Measurements from ENCODE around the gene SETD1B. TPM values are rescaled to one million over a fixed set of nuclear protein-coding genes. Genes with fewer than 3 reads are reported as not detected.
"Not testable (repeated sequence)": the region's sequence is repeated elsewhere in the genome, so short reads cannot be mapped to it uniquely, and the experiment has no call there.

Gene SETD1B
- total RNA-seq (10 to 100 TPM in 3 of 4 donors, 1 to 10 TPM in 1; 9.6 to 14.9 (median 13.0) TPM), polyA plus RNA-seq (7.6 TPM)
- long read RNA-seq, donor 1, partial matches to known transcripts = 6 of 16 reads
- long read RNA-seq, donor 1, other reads (novel, unspliced or antisense) = 10 of 16 reads
- long read RNA-seq, donor 2, partial matches to known transcripts = 3 of 5 reads
- long read RNA-seq, donor 2, other reads (novel, unspliced or antisense) = 2 of 5 reads
- long read RNA-seq, donor 3, partial matches to known transcripts = 1 of 9 reads
- long read RNA-seq, donor 3, other reads (novel, unspliced or antisense) = 8 of 9 reads
- long read RNA-seq, donor 4, partial matches to known transcripts = 0 of 2 reads
- long read RNA-seq, donor 4, other reads (novel, unspliced or antisense) = 2 of 2 reads

- peak; percentile 23 to 36 for ATAC-seq
- intact Hi-C loops (cut with DNase I) = no loop called here
- H3K9me3 ChIP-seq (ENCODE audit: control insufficient read depth, low read length) = no peaks in the 10 kb centered on the region
- under 1% methylated on average over 72 of the region's 74 CpGs for WGBS
- H3K4me1 ChIP-seq (ENCODE audit: control insufficient read depth, insufficient read depth, low read length) = peaks cover 7% of the 10 kb centered on the region
- H3K4me3 ChIP-seq (ENCODE audit: low read length) = peak within 1 kb of the TSS; percentile 97
- peak within 1 kb of the TSS; percentile 99 for H3K27ac ChIP-seq (ENCODE audit: low read length)
- no peaks in the 10 kb centered on the region for H3K27me3 ChIP-seq (ENCODE audit: control insufficient read depth, insufficient read depth)
- DNase-seq = peak; percentile 73 to 86 (median 83)
Measured at GRCh38 chr12:121803861-121804416, at the start of gene SETD1B. Gene SETD1B (plus strand): TSS chr12:121804009. CDS start chr12:121804738, 729 bp downstream.

GRCh38 chr12:121754836-121755235 lies 49.0 kb upstream of the SETD1B start:
- H3K4me1 ChIP-seq (ENCODE audit: control insufficient read depth, insufficient read depth, low read length) = no peaks in the 10 kb centered on the region
- H3K4me3 ChIP-seq (ENCODE audit: low read length) = no peak overlapping the region
- intact Hi-C loops (cut with DNase I) = no loop called here
- no peaks in the 10 kb centered on the region for H3K27me3 ChIP-seq (ENCODE audit: control insufficient read depth, insufficient read depth)
- H3K9me3 ChIP-seq (ENCODE audit: control insufficient read depth, low read length) = no peaks in the 10 kb centered on the region
- DNase-seq = no peak
- no peak for ATAC-seq
- no peak overlapping the region for H3K27ac ChIP-seq (ENCODE audit: low read length)
- 95% methylated on average over 11 of the region's 11 CpGs for WGBS

DNA sequence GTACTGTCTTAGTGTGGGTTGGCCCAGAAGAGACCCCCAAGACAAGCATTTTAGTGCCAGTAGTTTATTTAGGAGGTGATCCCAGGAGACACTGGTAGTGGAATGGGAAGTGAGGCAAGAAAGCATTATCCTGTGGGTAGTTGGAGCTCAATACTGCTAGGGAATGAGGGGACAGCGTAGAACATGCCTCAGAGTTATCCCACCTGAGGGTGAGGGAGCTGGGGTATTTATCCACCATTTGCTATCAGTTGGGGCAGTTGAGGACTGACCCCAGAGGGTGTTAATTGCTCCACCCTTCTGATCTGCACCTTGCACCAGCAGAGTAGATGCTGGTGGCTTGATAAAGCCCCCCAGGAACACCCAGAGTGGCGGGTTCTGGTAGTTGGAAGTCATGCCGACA lies 48.2 kb upstream of the SETD1B start:
- no peak for ATAC-seq
- no peak overlapping the region for H3K27ac ChIP-seq (ENCODE audit: low read length)
- H3K9me3 ChIP-seq (ENCODE audit: control insufficient read depth, low read length) = no peaks in the 10 kb centered on the region
- no peaks in the 10 kb centered on the region for H3K27me3 ChIP-seq (ENCODE audit: control insufficient read depth, insufficient read depth)
- intact Hi-C loops (cut with DNase I) = no loop called here
- DNase-seq = no peak
- no peaks in the 10 kb centered on the region for H3K4me1 ChIP-seq (ENCODE audit: control insufficient read depth, insufficient read depth, low read length)
- H3K4me3 ChIP-seq (ENCODE audit: low read length) = no peak overlapping the region
- 94% methylated on average over 3 of the region's 3 CpGs for WGBS

GRCh38 chr12:121758536-121758935 lies 45.3 kb upstream of the SETD1B start:
- H3K27ac ChIP-seq (ENCODE audit: low read length); H3K27me3 ChIP-seq (ENCODE audit: control insufficient read depth, insufficient read depth); DNase-seq; intact Hi-C loops (cut with DNase I); H3K4me1 ChIP-seq (ENCODE audit: control insufficient read depth, insufficient read depth, low read length); H3K4me3 ChIP-seq (ENCODE audit: low read length); H3K9me3 ChIP-seq (ENCODE audit: control insufficient read depth, low read length); ATAC-seq: not testable (repeated sequence)
- 94% methylated on average over 22 of the region's 22 CpGs for WGBS

DNA sequence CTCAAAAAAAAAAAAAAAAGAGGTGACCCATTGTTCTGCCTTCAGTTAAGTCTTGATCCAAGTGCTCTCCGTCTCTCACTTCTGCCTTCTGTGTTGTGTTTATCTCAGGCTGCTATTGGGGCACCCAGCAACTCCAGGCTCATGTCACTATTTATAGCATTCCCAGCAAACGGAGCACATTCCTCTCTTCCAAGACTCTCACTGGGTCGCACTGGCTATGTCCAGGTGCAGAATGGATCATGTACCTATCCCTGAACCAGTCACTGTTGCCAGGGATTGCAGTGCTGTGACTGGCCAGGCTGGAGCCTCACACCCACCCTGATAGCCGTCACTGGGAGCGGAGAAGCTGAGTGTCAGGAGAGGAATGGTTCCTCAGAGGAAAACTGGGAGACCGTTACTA lies 41.5 kb upstream of the SETD1B start:
- intact Hi-C loops (cut with DNase I) = no loop called here
- H3K4me3 ChIP-seq (ENCODE audit: low read length) = no peak overlapping the region
- no peaks in the 10 kb centered on the region for H3K27me3 ChIP-seq (ENCODE audit: control insufficient read depth, insufficient read depth)
- H3K4me1 ChIP-seq (ENCODE audit: control insufficient read depth, insufficient read depth, low read length) = no peaks in the 10 kb centered on the region
- DNase-seq = peak in 1 of 3 donors; percentile 18
- no peaks in the 10 kb centered on the region for H3K9me3 ChIP-seq (ENCODE audit: control insufficient read depth, low read length)
- no peak overlapping the region for H3K27ac ChIP-seq (ENCODE audit: low read length)
- ATAC-seq = peak; percentile 63 to 71
- WGBS = 52% methylated on average over 6 of the region's 6 CpGs

- Histone ChIP-seq H3K27ac (ENCODE audit: low read length) (no peak overlapping the region), H3K4me1 (ENCODE audit: control insufficient read depth, insufficient read depth, low read length) (peaks cover 7% of the 10 kb centered on the region), H3K9me3 (ENCODE audit: control insufficient read depth, low read length) (no peaks in the 10 kb centered on the region), H3K4me3 (ENCODE audit: low read length) (no peak overlapping the region), H3K27me3 (ENCODE audit: control insufficient read depth, insufficient read depth) (no peaks in the 10 kb centered on the region)
- intact Hi-C loops (cut with DNase I) = no loop called here
- WGBS = 94% methylated on average over 3 of the region's 3 CpGs
- no peak for DNase-seq
- no peak for ATAC-seq
Measured at GRCh38 chr12:121764808-121765207, 39.0 kb upstream of the SETD1B start.

DNA sequence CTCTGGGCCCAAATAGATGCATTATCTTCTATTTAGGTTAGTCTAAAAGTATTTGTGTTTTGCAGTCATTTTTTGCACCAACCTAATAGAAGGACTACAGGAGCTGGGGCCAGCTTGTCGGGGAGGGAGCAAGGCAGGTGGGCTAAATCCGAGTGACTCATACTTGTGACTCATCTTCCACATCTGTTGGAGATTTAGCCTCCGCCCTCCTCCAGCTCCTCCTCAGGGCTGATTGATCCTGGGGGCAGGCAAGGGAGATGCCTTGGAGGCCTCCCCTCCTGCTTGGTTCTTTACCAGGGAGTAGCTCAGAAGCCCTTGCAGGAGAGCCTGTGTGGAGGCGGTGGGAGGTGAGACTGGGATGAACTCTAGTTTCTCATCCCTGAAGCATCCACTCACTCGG lies 38.2 kb upstream of the SETD1B start:
- Histone ChIP-seq H3K27me3 (ENCODE audit: control insufficient read depth, insufficient read depth) (no peaks in the 10 kb centered on the region), H3K4me3 (ENCODE audit: low read length) (no peak overlapping the region), H3K4me1 (ENCODE audit: control insufficient read depth, insufficient read depth, low read length) (peaks cover 10% of the 10 kb centered on the region), H3K9me3 (ENCODE audit: control insufficient read depth, low read length) (no peaks in the 10 kb centered on the region), H3K27ac (ENCODE audit: low read length) (no peak overlapping the region)
- DNase-seq (peak in 1 of 3 donors; percentile 3), ATAC-seq (no peak)
- intact Hi-C loops (cut with DNase I) = no loop called here
- WGBS = 84% methylated on average over 5 of the region's 5 CpGs

- H3K4me3 ChIP-seq (ENCODE audit: low read length) = no peak overlapping the region
- ATAC-seq = no peak
- intact Hi-C loops (cut with DNase I) = no loop called here
- no peak overlapping the region for H3K27ac ChIP-seq (ENCODE audit: low read length)
- no peak for DNase-seq
- WGBS = 86% methylated on average over 5 of the region's 5 CpGs
- H3K9me3 ChIP-seq (ENCODE audit: control insufficient read depth, low read length) = no peaks in the 10 kb centered on the region
- H3K27me3 ChIP-seq (ENCODE audit: control insufficient read depth, insufficient read depth) = no peaks in the 10 kb centered on the region
- peaks cover 10% of the 10 kb centered on the region for H3K4me1 ChIP-seq (ENCODE audit: control insufficient read depth, insufficient read depth, low read length)
Measured at GRCh38 chr12:121766290-121767039, 37.3 kb upstream of the SETD1B start.

DNA sequence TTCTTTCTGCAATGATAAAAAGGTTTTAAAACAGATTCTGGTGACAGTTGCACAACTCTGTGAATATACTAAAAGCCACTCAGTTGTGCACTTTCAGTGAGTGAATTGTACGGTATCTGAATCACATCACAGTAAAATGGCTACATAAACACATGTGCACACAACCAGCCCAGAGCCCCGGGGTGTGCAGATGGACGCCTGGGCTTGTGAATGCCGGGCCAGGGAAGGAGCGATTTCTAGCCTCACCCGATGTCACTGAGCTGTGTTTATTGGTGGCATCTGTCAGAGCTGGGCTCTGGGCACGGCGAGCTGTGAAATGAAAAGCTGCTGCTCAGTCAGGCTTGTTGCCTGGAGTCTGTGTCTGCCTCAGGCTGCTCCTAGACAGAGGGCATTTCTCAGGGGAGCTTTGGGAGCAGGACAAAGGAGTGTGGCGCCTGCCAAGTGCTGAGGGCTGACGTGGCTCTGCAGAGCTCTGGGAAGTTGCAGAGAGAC lies 36.2 kb upstream of the SETD1B start:
- intact Hi-C loops (cut with DNase I) = no loop called here
- peak; percentile 84 to 87 for ATAC-seq
- H3K27me3 ChIP-seq (ENCODE audit: control insufficient read depth, insufficient read depth) = no peaks in the 10 kb centered on the region
- H3K4me1 ChIP-seq (ENCODE audit: control insufficient read depth, insufficient read depth, low read length) = peaks cover 10% of the 10 kb centered on the region
- peak overlapping the region; percentile 54 for H3K27ac ChIP-seq (ENCODE audit: low read length)
- H3K4me3 ChIP-seq (ENCODE audit: low read length) = no peak overlapping the region
- WGBS = 15% methylated on average over 10 of the region's 10 CpGs
- peak; percentile 80 to 89 (median 88) for DNase-seq
- no peaks in the 10 kb centered on the region for H3K9me3 ChIP-seq (ENCODE audit: control insufficient read depth, low read length)

- DNase-seq (no peak), ATAC-seq (no peak)
- Histone ChIP-seq H3K27ac (ENCODE audit: low read length) (peak overlapping the region; percentile 24), H3K27me3 (ENCODE audit: control insufficient read depth, insufficient read depth) (no peaks in the 10 kb centered on the region), H3K4me3 (ENCODE audit: low read length) (no peak overlapping the region), H3K4me1 (ENCODE audit: control insufficient read depth, insufficient read depth, low read length) (peaks cover 10% of the 10 kb centered on the region), H3K9me3 (ENCODE audit: control insufficient read depth, low read length) (no peaks in the 10 kb centered on the region)
- intact Hi-C loops (cut with DNase I) = no loop called here
- WGBS = 91% methylated on average over 9 of the region's 9 CpGs
Measured at GRCh38 chr12:121769297-121769830, 34.4 kb upstream of the SETD1B start.
